Measurements from ENCODE around the gene MEST.

- no peak for TF ChIP-seq POLR2A (IDR thresholded peaks at IDR 0.05; ENCODE audit: low read depth, low read length)
- no peak for TF ChIP-seq POLR2AphosphoS5 (IDR thresholded peaks at IDR 0.05; ENCODE audit: low read depth, low read length)
Observed at GRCh38 chr7:130479716-130480400, 12.0 kb upstream of the MEST start.

All from GM12891 (cell line).